SHP77 treated with DMSO at 0.1 percent for 48 hours (cell line): ENCODE data around the gene RPTOR.
"Not testable (repeated sequence)": the region's sequence is repeated elsewhere in the genome, so short reads cannot be mapped to it uniquely, and the experiment has no call there.

Source experiments
- DNase-seq: peaks from one replicate; lab custom pipeline; 2025; lab: John Stamatoyannopoulos, UW

The RPTOR gene

DNA sequence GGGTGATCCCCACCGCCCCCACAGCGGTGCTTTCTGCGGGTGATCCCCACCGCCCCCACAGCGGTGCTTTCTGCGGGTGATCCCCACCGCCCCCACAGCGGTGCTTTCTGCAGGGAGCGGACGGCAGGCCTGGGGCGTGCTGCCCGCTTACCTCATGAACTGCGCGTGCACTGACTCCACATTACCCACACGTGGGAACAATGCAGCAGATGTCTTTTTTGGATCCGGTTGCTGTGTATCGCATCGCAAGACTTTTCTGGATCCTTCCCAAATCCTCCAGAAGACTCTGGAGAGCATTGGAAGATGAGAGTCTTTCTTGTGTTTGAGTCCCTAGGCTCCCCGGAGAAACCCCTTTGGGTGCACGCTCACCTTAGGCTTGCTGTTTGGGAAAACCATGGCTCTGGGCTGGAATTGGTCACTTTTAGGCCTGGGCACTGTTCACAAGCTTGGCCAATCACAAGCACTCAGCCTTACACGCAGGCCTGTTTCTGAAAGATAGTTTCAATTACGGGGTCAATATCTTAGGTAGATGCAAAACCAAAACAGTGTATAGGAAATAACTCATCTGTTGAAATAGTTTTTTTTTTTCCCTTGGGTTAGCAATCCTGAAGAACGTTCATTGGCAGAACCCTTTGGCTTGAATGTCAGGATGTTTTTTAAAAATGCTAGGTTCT is 201.8 kb downstream of the RPTOR start:
- no peak for DNase-seq

DNA sequence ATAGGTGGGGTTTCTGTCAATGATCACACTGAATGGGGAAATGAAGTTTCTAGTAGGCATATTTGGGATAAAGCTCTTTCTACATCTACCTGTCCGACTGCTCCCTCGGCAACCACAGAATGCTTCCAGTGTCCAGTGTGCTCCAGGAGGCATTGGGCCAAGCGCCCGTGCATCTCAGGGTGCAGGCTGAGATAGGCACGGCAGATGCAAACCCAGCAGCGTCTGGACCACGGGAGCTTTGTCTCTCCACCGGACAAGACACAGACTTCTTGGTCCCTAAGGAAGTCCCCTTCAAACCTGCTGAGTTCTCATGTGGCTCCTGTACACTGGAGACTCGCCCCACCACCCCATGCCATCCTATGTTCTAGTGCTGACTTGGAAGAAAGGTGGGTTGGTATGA is 202.8 kb downstream of the RPTOR start:
- no peak for DNase-seq

DNA sequence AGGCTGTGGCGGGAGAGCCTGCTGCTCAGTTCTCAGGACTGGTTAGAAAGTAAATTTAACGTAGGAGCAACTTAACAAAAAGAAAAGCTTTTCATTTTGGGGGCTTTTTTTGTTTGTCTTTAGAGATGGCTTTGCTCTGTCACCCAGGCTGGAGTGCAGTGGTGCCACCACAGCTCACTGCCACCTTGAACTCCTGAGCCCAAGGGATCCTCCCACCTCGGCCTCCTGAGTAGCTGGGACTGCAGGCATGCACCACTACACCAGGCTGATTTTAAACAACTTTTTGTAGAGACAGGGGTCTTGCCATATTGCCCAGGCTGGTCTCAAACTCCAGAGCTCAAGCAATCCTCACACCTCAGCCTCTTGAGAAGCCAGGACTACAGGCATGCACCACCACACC is 205.0 kb downstream of the RPTOR start:
- no peak for DNase-seq

- DNase-seq, result no peak
Measured at GRCh38 chr17:80750263-80750662, 205.6 kb downstream of the RPTOR start.

- no peak for DNase-seq
Measured at GRCh38 chr17:80751070-80751945, 206.7 kb downstream of the RPTOR start.

DNA sequence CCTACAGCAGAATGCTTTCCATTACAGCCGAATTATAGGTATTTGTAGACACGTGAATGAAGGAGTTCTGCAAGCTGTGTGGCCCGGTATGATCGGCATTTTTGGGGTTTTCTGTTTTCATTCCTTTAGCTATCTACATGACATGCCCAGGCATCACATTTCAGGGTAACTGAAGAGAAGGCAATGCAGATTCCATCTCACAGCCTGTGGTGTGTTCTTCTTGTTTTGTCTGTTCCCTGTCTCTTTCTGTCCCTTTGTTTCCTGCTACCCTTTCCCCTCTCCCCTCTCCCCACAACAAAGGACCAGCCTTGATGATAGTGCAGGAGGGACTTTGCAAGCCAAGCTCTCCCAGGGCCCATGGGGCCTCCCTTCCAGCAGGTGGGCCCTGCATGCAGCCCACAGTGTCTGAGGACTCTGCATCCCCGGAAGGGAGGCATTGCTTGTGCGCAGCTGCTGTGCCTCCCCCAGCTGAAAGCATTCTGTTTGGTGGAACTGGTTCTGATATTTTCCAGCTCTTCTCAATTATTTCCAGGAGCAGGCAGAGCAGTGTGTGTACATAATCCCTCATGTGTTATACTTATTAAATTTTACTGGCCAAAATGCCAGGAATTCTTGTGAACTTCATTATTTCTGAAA is 207.4 kb downstream of the RPTOR start:
- no peak for DNase-seq

- DNase-seq, result no peak
Measured at GRCh38 chr17:80753685-80754345, 209.2 kb downstream of the RPTOR start.

DNA sequence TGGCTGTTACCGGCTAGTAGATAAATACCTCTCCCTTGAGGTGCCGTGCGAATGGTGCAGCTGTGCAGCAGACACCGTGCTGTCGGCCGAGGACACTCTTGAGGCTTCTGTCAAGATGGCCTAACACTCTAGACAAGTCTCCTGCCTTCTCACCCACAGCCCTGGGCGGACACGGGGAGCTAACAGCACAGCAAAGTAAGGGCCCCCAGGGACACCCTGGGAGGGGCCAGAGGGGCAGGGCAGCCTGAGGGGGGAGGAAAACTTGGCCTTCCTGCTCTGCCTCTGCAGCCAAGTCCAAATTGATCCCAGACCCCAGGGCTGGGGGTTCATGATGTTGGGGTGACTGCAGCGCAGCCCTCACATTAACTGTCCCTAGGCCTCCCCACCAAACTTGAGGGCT is 210.2 kb downstream of the RPTOR start:
- DNase-seq, result no peak

- no peak for DNase-seq
Measured at GRCh38 chr17:80755650-80756405, 211.2 kb downstream of the RPTOR start.

DNA sequence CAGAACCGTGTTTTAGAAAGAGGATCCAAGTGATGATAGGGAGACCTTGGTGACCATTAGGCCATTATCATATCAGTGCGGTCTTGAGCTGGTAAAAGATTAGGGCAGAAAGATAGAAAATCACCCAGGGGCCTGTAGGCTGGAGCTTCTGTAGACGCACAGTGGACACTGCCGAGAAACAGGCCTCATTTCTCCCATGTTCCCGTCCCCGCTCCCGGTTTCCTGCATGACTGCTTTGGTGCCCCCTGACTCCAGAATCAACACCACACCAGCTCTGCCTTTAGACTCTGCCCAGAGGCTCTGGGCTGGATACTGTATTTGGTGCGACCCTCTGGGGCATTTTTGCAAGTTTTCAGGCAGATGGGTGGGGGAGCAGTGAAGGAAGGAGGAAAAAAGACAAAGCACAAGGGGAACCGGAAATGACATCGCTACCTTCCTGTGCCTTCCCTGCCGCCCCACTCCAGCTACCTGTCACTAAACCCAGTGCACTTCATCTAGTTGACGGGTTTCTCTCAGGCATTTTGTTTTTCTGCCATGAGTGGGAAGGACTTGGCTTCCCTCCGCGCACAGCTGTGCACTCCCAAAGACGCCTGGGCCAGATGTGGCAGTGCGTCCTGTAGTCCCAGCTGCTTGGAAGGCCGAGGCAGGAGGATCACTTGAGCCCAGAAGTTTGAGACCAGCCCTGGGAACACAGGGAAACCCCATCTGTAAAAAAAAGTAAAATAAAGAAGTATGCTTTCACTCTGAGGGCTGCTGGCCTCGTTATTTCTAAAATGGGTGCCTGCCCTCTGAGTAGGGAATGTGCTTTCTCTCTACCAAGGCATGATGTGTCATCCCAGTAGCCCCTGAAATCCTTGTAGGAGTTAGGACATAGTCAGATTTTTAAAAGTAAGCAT is 214.1 kb downstream of the RPTOR start:
- DNase-seq, result no peak

GRCh38 chr17:80759377-80759673 is 214.7 kb downstream of the RPTOR start:
- no peak for DNase-seq

GRCh38 chr17:80760511-80760911 is 215.9 kb downstream of the RPTOR start:
- DNase-seq, result peak; percentile 98

DNA sequence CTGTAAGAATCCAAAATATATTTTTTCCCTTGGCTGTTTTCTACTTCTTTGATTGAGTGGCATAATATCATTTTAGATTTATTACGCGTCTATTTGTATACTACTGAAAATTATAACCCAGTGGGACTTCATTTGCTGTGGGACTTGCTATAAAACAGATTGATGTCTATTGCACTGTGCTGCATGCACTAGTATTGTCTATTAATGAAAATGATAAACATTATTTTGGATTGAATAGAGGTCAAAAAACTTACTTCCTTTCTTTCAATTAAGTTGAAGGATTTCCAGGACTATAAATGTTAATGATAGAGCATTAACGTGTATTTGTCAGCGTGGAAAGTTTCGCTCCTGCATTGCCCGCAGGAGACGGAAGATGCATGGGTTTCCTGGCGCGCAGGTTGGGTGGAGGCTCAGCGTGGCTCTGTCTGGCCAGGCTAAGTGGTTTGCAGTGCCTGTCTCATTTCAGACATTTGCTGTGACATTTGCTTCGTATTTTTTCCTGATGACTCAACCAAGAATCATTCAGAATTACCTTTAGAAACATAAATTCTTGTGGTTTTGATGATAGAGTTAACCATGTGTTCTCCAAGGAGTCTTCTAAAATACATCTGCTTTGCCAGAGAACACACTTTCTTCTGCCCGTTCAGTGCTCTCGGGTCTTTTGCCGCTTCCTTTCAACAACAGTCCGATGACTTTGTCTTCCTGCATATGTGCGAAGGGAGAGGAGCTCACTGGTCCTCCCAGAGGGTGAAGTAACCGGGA is 216.7 kb downstream of the RPTOR start:
- peak; percentile 71 for DNase-seq

GRCh38 chr17:80762076-80762475 is 217.4 kb downstream of the RPTOR start:
- peak; percentile 59 for DNase-seq

DNA sequence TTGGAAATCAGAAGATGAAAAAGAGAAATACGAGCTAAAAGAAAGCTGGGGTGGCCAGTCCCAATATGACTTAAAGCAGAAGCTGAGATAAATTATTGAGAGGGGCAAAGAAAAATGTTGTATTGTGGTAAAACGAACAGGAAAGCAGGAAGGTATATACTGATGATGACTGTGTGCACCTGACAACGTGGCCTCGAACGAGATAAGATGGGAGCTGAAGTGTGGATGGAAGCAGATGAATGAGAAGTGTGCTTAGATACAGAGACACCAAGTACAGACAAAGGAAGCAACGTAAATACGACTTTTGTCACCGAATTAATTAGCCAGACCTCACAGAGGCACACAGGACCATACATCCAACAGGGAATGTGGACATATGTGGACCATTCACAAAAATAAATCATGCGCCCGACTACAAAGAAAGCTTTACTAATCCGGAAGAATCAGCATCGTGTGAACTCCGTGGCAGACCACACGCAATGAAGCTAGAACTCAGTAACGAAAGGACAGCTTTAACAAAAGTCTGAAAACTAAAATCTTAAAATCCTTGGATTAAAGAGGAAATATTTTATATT is 218.7 kb downstream of the RPTOR start:
- DNase-seq, result no peak

DNA sequence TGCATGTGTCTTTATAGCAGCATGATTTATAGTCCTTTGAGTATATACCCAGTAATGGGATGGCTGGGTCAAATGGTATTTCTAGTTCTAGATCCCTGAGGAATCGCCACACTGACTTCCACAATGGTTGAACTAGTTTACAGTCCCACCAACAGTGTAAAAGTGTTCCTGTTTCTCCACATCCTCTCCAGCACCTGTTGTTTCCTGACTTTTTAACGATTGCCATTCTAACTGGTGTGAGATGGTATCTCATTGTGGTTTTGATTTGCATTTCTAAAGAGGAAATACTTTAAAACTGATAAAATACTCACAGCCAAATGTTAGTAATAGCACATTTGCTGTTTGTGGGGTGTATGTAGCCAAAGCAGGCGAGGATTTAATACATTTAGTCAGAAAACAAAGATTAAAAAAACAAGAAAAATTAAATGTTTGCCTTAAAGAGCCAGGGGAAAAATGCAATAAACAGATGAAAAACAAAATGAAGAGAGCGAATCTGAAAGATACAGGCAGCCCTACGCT is 220.0 kb downstream of the RPTOR start:
- DNase-seq, result not testable (repeated sequence)

DNA sequence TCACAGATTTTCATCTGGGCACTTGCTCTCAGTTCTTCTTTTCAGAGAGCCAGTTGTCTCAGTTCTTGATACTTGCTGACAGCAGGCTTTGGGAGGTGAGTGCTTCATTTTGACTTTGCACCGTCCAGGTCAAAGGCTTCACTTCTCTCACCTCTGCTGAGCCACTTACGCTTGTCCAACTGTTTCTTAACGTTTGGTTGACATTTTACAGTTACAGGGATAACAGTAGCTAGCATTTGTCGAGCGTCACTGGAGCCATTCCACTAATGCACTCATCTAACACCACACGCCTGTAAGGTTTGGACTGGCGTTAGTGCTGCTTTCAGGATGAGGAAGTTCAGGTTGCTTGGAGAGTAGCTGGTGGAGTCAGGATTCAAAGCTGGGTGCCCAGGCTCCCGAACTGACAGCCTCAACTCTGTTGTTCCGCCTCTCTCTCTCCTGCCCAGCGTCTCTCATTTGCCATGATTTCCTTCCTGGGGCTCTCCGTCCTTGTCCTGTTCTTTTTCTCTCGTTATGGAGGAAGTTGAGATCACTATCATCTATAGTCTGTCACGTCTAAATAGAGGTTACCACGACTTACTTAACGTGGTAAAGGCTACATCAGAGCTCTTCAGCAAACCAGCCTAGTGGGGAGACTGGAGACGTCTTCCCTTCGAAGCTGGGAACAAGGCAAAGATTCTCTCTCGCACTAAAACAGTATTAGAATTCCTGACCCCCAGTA is 220.8 kb downstream of the RPTOR start:
- DNase-seq, result no peak

DNA sequence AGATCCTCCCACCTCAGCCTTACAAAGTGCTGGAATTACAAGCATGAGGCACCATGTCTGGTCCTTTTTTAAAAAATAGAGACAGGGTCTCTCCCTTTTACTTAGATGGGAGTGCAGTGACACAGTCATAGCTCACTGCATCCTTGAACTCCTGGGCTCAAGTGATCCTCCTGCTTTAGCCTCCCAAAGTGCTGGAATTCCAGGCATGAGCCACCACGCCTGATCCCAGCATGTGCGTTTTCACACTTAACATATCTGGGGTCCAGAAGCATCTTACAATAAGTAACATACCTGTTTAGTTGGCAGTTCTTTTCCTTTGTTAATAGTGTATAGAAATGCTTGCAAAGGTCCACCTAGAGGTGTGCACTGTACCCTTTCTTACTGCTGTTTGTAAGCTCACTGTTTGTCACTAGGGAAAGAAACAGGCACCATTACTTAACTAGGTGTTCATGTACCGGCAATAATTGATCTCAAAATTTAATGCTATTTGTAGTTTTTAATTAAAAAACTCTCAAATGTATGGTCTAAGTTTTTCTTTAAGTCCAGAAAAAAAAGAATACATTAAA is 221.7 kb downstream of the RPTOR start:
- DNase-seq, result no peak
